Measurements from ENCODE around the gene EIF4G2.

- TF ChIP-seq, protein P1, sequence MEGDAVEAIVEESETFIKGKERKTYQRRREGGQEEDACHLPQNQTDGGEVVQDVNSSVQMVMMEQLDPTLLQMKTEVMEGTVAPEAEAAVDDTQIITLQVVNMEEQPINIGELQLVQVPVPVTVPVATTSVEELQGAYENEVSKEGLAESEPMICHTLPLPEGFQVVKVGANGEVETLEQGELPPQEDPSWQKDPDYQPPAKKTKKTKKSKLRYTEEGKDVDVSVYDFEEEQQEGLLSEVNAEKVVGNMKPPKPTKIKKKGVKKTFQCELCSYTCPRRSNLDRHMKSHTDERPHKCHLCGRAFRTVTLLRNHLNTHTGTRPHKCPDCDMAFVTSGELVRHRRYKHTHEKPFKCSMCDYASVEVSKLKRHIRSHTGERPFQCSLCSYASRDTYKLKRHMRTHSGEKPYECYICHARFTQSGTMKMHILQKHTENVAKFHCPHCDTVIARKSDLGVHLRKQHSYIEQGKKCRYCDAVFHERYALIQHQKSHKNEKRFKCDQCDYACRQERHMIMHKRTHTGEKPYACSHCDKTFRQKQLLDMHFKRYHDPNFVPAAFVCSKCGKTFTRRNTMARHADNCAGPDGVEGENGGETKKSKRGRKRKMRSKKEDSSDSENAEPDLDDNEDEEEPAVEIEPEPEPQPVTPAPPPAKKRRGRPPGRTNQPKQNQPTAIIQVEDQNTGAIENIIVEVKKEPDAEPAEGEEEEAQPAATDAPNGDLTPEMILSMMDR (conservative IDR thresholded peaks at IDR 0.05; ENCODE audit: low read depth, low read length): no peak
- no peak for TF ChIP-seq EZH2 (IDR thresholded peaks at IDR 0.05; ENCODE audit: borderline replicate concordance, low read depth, low read length, poor library complexity, severe bottlenecking)
Observed at GRCh38 chr11:10763766-10764165, 45.0 kb downstream of the EIF4G2 start.
